NCI-H748 (cell line): ENCODE results near the gene TTC38.

Source experiments
- DNase-seq: peaks from one replicate; lab custom pipeline; 2025; ENCODE audit not compliant: unreplicated experiment; lab: John Stamatoyannopoulos, UW

The TTC38 gene

GRCh38 chr22:46327691-46328465 lies 60.1 kb downstream of the TTC38 start:
- DNase-seq: no peak

GRCh38 chr22:46328797-46329196 lies 61.0 kb downstream of the TTC38 start:
- no peak for DNase-seq

- DNase-seq: no peak
These were observed 61.8 kb downstream of the TTC38 start for GRCh38 chr22:46329616-46330015.

GRCh38 chr22:46330426-46330825 lies 62.6 kb downstream of the TTC38 start:
- no peak for DNase-seq

GRCh38 chr22:46331496-46331895 lies 63.7 kb downstream of the TTC38 start:
- no peak for DNase-seq

GRCh38 chr22:46335201-46336118 lies 67.7 kb downstream of the TTC38 start, which contains the start of gene TRMU:
Gene TRMU, plus strand, starts transcription at chr22:46335714. Its CDS starts 51 bp downstream, at chr22:46335765.
- peak; percentile 92 for DNase-seq

- DNase-seq: peak; percentile 54
These were observed 68.6 kb downstream of the TTC38 start for GRCh38 chr22:46336119-46337078.

GRCh38 chr22:46337870-46338269 lies 70.1 kb downstream of the TTC38 start:
- DNase-seq: no peak

GRCh38 chr22:46338636-46339035 lies 70.8 kb downstream of the TTC38 start:
- DNase-seq: no peak

- no peak for DNase-seq
These were observed 72.1 kb downstream of the TTC38 start for GRCh38 chr22:46339956-46340355.

- DNase-seq: no peak
These were observed 72.9 kb downstream of the TTC38 start for GRCh38 chr22:46340676-46341075.
